ENCODE results near the gene AGRN.
"Not testable (repeated sequence)": the region's sequence is repeated elsewhere in the genome, so short reads cannot be mapped to it uniquely, and the experiment has no call there.

Gene AGRN

DNA sequence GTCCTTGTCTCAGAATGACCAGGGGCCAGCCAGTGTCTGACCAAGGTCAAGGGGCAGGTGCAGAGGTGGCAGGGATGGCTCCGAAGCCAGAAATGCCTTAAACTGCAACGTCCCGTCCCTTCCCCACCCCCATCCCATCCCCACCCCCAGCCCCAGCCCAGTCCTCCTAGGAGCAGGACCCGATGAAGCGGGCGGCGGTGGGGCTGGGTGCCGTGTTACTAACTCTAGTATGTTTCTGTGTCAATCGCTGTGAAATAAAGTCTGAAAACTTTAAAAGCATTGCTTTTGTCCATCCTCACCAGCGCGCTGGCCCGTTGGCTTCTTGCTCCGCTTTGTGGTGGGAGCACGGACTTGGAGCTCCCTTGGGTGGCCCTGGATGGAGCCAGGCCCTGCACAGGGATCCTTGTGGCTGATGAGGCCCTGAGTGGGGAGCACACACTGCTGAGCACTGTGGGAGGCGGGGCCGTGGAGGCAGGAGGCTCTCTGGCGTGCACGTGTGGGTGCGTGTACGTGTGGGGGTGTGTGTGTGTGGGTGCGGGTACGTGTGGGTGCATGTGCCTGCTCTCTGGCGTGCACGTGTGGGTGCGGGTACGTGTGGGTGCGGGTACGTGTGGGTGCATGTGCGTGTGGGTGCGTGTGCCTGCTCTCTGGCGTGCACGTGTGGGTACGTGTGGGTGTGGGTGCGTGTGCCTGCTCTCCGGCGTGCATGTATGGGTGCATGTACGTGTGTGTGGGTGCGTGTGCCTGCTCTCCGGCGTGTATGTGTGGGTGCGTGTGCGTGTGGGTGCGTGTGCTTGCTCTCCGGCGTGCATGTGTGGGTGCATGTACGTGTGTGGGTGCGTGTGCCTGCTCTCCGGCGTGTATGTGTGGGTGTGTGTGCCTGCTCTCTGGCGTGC, 36.2 kb downstream of the AGRN start:
- DNase-seq, result no peak

DNA sequence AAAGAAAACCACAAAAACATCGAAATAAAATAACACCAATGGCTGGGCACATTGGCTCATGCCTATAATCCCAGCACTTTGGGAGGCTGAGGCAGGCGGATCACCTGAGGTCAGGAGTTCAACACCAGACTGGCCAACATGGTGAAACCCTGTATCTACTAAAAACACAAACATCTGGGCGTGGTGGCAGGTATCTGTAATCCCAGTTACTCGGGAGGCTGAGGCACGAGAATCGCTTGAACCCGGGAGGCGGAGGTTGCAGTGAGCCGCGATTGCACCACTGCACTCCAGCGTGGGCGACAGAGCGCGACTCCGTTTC, 37.8 kb downstream of the AGRN start:
- DNase-seq, result not testable (repeated sequence)

DNA sequence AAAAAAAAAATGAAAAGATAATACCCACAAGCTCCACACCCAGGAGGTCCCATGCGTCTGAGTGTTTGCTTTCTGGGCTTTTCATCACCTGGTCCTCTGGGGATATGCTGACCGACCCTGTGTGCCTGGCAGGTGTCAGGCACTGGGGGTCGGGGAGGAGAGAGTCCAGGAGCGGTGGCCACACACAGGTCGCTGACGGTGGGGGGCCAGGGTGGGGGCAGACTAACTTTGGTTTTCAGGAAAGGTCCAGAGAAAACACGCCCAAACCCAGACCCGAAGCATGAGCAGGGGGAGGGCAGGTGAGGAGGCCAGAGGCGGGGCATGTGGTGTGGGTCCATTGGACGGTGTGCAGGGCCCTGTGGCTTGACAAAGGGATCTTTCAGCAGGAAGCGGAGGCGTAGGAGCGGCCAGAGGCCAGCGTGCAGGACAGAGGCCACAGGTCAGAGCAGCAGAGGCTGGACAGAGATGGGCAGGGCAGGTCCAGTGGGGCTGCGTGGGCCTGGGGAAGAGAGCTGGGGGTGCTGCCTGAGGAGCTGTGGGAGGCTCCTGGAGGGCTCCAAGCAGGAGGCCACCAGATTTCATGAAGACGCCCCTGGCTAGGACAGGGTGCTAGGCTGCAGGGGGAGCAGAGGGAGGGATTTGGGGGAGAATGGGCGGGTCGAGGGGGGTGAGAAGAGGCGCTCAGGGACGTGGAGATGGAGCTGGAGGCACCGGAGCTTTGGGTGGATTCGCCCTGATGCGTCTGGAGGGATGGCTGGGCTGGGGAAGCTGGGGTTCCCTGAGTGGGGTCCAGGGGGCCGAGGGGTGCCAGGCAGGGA, 38.4 kb downstream of the AGRN start:
- DNase-seq, result no peak

DNA sequence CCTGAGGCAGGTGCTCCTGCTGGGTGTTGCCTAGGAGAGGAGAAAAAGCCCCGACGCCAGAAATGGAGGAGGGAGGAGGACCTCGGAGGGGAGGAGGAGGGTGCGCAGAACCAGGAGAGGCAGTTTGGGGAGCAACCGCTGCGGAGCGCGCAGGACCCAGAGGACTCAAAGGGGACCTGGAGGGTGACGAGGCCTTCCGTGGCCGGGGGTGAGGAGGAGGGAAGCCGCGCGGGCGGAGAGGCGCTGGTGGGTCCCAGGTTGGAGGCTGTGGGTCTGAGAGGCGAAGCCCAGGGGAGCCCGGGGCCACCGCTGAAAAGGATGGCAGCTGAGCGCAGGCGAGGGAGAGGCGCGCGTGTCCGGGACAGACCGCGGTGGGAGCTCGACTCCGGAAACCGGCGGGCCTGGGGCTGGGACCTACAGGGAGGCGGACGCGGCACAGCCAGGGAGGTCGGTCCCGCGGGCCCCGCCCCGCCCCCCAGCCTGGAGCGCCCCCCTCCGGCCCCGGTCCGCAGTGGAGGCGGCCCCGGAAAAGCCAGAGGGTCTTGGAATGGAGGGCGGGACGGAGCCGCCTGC, 39.1 kb downstream of the AGRN start:
- DNase-seq, result no peak

DNA sequence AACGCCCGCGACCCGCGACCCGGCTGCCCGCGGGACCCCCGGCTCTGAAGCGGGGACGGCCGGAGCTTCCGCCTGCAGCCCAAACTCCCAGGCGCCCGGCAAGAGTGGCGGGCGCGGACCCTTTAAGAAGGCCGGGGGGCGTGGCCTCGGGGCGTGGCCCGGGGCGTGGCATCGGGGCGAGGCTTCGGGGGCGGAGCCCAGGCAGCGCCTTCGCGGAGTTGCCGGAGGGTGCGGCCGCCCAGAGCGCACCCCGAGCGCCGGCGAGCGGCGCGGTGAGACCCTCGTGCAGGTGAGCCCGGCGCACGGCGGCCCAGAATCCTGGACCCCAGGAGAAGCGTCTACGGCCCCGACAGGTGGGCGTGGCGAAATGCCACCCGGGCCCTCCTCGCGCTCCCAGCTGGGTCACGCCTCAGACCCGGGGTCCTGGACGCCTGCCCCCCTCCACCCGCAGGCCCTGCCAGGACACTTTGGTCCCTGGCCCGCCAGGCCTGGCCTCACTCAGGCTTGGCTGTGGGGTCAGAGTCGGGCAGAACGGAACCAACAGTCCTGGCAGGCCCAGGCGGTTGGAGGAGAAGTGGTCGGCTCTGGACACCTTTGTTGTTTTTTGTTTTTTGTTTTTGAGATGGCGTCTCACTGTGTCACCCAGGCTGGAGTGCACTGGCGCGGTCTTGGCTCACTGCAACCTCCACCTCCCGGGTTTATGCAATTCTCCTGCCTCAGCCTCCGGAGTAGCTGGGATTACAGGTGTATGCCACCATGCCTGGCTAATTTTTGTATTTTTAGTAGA, 39.8 kb downstream of the AGRN start:
- no peak for DNase-seq

DNA sequence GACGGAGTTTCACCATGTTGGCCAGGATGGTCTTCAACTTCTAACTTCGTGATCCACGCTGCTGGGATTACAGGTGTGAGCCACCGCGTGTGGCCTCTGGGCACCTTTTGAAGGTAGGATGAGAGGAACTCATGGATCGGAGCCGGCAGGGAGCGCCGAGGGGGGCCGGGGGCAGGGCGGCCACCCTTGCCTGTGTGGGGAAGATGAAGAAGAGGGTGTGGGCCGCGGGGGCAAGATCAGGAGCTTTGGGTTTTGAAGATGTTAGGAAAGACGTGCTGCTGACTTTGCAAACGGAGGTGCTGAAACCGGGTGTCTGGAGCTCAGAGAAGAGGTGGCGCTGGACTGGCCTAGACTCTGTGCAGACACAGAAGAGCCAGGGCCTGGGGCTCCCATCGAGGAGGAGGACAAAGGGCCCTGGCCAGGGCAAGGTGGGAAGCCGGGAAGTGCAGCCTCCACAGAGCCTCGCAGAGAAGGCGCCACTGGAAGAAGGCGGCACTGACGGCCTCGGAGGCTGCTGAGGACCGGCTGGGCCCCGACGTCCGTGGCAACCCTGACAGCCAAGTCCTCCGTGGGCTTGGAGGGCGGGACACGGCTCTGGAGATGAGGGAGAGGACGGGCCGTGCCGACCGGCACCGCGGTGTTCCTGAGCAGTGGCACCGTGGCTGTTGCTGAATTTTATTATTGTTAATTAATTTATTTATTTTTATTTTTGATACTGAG, 40.5 kb downstream of the AGRN start:
- no peak for DNase-seq

DNA sequence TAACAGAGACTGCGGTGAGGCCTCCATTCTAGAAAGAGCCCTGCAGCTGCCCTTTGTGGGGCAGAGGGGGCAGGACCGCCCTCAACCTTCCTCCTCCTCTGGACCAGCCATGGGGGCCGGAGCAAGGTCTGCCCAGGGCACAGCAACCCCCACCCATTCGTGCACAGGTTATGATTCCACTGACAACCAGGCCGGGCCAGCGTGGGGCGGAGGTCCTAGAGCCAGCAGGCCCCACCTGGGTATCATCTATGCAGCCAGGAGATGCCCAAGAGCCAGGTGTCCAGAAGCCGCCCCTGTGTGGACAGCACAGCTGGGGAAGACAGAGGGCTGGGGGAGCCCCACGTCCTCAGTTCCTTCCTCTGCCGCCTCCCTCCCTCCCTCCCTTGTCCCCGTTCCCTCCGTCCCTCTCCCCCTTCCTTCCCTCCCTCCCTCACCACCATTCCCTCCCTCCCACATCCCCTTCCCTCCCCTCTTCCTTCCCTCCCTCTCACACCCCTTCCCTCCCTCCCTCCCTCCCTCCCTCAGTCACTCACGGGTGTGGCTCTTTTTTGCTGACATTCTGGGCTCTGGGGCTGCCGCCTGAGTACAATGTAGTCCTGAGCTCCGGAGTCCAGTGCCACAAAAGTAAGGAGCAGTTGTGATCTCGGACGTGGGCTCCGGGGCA, 41.9 kb downstream of the AGRN start:
- no peak for DNase-seq

DNA sequence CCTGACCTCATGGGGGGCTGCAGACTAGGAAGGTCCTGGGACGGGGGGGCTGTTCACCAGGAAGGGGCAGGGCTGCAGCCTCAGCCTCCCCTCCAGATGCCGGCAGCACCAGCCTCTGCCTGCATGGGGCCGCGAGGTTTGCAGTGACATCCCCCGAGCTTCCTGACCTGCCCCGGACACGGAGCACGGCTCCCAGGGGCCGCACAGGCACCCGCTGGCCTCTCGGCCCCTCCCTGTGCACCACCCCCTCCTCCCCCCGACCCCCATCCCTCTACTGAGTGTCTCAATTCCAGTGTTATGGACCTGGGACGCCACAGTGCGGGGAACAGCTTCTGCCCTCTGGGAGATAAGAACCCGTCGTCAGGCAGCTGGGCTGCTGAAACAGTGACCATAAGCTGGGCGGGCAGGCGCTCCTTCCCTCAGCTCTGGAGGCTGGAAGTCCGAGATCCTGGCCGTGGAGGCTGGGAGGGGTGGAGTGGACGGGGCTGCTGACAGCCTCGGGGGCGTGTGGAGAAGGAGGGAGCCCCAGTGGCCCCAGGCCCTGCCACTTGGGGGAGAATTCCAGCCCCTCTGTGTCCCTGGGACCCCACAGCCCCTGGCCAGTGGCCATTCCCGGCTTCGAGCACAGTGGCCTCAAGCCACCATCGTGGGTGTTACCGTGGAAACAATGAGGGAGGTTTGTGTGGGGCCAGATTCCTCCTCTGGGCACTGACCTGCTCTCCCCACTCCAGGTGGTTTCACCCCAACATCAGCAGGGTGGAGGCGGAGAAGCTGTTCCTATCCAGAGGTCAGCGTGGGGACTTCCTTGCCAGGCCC, 42.6 kb downstream of the AGRN start:
- DNase-seq, result no peak

DNA sequence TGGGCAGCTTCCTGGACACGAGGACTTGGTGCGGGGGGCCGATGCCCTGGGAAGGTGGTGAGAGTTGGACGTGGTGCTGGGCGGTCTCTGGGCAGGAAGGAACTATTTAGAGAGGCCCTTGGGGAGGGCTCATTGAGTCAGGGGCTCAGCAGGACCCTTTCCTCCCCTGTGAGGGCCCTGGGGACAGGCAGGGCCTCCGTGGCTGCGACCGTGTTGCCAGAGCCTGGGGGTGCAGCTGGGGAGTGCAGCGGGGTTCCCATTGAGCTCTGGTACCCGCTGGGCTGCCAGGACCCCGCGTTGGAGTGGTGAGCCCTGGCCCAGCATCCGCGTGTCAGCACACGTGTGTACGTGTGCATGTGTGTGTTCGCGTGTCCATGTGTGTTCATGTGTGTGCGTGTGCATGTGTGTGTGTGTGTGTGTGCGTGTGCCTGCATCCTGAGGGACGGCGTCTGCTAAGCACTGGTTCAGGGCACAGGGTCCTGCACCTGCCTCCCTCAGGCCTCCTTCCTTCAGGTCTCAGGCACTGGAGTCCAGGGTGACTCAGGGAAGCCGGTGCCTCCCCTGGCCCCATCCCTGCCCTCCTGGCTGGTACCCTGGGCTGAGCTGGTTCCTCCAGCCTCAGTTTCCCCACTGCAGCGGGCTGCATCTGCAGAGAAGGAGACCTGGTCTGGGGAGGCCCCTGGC, 43.5 kb downstream of the AGRN start:
- DNase-seq, result no peak

DNA sequence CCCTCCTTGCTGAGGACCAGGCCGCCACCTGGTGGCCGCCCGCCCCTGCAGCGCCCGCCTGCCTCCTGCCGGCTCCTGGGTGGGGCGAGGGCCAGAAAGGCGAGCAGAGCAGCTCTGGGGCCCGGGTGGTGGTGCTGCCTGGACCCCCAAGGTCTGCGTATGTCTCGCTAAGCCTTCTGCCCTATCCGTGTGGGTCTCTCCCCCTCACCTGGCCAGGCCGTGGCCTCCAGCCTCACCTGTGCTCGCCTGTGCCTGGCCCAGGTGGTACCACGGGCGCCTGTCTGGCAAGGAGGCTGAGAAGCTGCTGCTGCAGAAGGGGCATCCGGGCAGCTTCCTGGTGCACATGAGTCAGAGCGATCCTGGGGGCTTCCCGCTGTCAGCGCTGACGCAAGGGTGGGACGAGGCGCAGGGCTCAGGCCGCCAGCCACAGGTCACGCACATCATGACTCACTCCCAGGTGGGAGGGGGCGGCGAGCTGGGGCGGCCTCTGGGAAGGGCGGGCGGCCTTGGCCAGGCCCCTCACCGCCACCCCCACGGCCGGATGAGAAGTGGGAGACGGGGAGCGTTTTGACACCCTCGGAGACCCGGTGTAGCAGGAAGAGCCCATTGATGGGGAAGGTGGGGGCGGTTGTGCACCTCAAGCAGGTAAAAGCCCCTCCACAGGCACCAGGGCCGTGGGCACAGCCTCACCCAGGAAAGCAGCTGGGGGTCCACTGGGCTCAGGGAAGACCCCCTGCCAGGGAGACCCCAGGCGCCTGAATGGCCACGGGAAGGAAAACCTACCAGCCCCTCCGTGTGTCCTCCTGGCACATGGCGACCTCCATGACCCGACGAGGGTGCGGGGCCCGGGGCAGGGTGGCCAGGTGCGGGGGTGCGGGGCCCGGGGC, 44.3 kb downstream of the AGRN start:
- no peak for DNase-seq

DNA sequence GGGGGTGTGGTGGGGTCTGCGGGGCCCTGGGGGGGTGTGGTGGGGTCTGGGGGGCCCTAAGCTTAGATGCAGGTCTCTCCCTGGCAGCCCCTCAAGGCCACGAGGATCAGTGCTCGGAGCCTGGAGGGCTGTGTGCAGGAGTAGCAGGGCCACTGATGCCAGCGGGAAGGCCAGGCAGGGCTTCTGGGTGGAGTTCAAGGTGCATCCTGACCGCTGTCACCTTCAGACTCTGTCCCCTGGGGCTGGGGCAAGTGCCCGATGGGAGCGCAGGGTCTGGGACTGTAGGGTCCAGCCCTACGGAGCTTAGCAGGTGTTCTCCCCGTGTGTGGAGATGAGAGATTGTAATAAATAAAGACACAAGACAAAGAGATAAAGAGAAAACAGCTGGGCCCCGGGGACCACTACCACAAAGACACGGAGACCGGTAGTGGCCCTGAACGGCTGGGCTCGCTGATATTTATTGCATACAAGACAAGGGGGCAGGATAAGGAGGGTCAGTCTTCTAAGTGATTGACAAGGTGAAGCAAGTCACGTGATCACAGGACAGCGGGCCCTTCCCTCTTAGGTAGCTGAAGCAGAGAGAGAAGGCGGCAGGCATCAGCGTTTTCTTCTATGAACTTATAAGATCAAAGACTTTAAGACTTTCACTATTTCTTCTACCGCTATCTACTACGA, 45.5 kb downstream of the AGRN start:
- no peak for DNase-seq

DNA sequence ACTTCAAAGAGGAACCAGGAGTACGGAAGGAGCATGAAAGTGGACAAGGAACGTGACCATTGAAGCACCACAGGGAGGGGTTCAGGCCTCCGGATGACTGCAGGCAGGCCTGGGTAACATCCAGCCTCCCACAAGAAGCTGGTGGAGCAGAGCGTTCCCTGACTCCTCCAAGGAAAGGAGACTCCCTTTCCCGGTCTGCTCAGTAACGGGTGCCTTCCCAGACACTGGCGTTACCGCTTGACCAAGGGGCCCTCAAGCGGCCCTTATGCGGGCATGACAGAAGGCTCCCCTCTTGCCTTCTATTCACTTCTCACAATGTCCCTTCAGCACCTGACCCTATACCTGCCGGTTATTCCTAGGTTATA, 46.0 kb downstream of the AGRN start:
- not testable (repeated sequence) for DNase-seq

DNA sequence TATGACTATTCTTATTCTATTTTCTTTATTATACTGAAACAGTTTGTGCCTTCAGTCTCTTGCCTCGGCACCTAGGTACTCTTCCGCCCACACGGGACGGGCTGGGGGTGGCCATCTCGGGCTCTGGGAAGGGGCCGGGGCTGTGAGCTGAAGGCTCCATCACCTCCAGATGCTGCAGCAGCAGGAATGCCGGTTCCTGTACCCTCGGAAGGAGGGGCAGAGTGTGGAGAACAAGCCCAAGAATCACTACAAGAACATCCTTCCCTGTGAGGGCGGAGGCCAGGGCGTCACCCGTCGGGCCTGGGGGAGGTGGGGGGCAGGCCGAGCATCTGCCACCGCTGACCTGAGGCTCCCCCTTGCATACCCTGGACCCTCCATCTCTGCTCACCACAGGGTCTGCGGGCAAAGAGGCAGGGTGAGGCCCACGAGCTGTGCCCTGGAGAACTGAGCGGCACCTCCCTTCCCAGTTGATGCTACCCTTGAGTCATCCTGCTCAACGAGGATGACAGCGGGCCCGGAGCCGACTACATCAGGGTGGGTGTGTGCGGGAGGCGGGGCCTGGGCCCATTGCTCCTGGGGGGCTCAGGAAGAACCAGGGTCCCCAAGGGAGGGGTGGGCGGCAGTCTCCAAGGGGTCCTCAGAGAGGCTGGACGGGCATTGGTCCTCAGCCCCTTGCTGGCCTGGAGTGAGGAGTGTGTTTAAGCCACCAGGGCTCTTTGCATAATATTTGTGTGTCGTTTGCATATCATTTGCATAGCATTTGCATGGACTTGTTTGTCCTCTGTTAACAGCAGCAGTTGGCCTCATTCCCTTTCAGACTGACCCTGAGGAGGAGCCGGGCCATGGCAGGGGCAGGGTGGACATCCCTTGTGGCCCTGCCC, 46.7 kb downstream of the AGRN start:
- DNase-seq, result no peak

DNA sequence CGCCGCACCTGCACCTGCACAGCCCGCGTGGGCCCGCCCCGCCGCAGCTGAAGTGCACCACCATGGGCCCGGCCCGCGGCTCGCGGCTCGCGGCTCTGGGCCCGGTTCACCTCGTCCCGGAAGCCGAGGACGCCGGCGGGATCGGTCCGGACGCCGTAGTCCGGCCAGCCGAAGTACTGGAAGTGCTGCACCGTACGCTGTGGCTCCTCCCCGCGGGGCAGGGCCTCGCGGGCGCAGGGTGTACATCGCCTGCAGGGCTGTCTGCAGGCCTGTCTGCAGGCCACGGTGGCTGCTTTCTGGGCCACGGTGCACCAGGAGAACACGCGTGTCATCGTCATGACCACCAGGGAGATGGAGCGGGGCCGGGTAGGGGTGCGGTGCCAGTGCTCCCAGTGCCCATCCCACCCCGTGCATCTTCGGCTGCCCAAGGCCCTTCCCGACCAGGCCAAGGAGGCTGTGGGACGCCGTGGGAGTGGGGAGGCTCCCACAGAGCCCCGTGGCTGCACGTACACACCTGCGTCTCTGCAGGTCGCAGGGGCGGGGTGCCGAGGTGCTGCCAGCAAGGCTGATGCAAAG, 47.5 kb downstream of the AGRN start:
- DNase-seq, result no peak

DNA sequence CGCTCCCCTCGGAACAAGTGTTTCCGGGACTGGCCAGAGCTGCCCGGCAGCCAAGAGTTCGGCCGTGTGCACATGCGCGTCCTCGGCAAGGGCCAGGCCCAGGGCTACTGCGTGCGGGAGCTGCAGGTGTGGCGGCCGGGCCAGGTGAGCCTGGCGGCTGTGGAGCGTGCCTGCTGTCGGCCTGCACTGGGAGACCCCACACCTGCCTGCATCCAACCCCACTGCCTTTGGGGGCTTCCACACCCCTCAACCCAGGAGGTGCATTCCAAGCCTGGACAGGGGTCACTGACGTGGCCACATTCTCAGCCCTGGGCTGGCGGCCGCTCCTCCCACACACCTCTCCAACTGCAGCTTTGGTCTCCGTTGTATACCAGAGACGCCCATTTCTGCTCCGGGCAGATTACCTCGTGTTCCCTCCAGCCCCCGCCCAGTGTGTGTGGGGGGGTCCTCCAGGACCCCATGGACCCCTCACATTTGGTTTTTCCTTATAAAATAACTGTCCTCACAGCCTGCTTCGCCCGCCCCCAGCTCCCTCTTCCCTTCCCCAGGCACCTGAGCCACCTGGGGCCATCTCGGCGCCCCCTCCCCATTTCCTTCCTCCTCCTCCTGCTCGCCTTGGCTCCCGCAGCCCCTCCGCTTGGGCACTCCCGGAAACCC, 48.1 kb downstream of the AGRN start:
- no peak for DNase-seq

DNA sequence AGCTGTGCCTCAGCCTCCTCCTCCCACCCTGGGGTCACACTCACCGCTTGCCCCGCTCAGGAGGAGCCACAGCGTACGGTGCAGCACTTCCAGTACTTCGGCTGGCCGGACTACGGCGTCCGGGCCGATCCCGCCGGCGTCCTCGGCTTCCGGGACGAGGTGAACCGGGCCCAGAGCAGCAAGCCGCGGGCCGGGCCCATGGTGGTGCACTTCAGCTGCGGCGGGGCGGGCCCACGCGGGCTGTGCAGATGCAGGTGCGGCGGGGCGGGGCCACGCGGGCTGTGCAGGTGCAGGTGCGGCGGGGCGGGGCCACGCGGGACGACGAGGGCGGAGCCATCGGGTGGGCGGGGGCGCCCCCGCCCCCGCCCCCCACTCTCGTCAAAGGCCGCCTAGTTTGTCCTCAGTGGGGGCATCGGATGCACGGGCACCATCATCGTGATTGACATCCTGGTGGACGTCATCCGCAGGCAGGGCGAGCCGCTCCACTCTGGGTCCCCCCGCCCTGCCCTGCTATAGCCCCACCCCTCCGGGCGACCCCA, 48.7 kb downstream of the AGRN start:
- no peak for DNase-seq
